GM23338 (cell line): ENCODE measurements around the gene KCNT1. TPM values are rescaled to one million over a fixed set of nuclear protein-coding genes. Genes with fewer than 3 reads are reported as not detected.

Experiments used
- ATAC-seq: fragments of 200-7000 bp; cut with Tn5 transposase; 3 replicates; pipeline ENCODE4 v1.9.1; 2020
- DNase-seq: peaks from one replicate; pipeline ENCODE4 v3.0.0-alpha.2; 2015; ENCODE audit warnings: low spot score
- H2AFZ ChIP-seq: fragments of 200-600 bp; sonication (generic); 2 replicates; pipeline ENCODE4 v1.8.0; 2016; ENCODE audit warnings: antibody characterized with exemption, mild to moderate bottlenecking, moderate library complexity
- H3F3A ChIP-seq: fragments of 200-600 bp; sonication (generic); replicated peaks from 2 replicates; pipeline ENCODE4 v1.8.0; 2017; ENCODE audit warnings: antibody characterized with exemption, mixed run types, low read depth
- H3K27ac ChIP-seq: fragments of 200-600 bp; sonication (generic); 2 replicates; pipeline ENCODE4 v1.6.1; 2016; ENCODE audit warnings: low read depth
- H3K27me3 ChIP-seq: fragments of 200-600 bp; sonication (generic); 2 replicates; pipeline ENCODE4 v1.8.0; 2016; ENCODE audit warnings: mild to moderate bottlenecking, mixed run types, moderate library complexity; ENCODE audit not compliant: insufficient read depth
- H3K36me3 ChIP-seq: fragments of 200-600 bp; sonication (generic); 2 replicates; pipeline ENCODE4 v1.8.0; 2016; ENCODE audit warnings: mild to moderate bottlenecking; ENCODE audit not compliant: insufficient read depth
- H3K4me1 ChIP-seq: fragments of 200-600 bp; sonication (generic); 2 replicates; pipeline ENCODE4 v1.8.0; 2016; ENCODE audit warnings: mild to moderate bottlenecking, moderate library complexity; ENCODE audit not compliant: insufficient read depth
- H3K4me2 ChIP-seq: fragments of 200-600 bp; sonication (generic); 2 replicates; pipeline ENCODE4 v1.7.1; 2017; ENCODE audit warnings: mixed run types
- H3K4me3 ChIP-seq: fragments of 200-600 bp; sonication (generic); 2 replicates; pipeline ENCODE4 v1.6.1; 2016; ENCODE audit warnings: mixed run types
- H3K79me2 ChIP-seq: fragments of 200-600 bp; sonication (generic); replicated peaks from 2 replicates; pipeline ENCODE4 v1.8.0; 2017; ENCODE audit warnings: mild to moderate bottlenecking; ENCODE audit not compliant: insufficient read depth
- H3K9me2 ChIP-seq: fragments of 200-600 bp; sonication (generic); 2 replicates; pipeline ENCODE4 v1.8.0; 2017; ENCODE audit not compliant: insufficient read depth
- H4K20me1 ChIP-seq: fragments of 200-600 bp; sonication (generic); replicated peaks from 2 replicates; pipeline ENCODE4 v1.8.0; 2017; ENCODE audit warnings: mild to moderate bottlenecking; ENCODE audit not compliant: insufficient read depth
- H3K27ac Mint-ChIP-seq: 2 replicates; pipeline ENCODE4 v1.8.0; 2020; ENCODE audit warnings: inconsistent platforms, mild to moderate bottlenecking, moderate library complexity, mixed read lengths
- H3K27me3 Mint-ChIP-seq: 3 replicates; pipeline ENCODE4 v1.8.0; 2022; ENCODE audit warnings: low read depth, mild to moderate bottlenecking, moderate library complexity, mixed read lengths, inconsistent platforms; ENCODE audit not compliant: insufficient read depth, poor library complexity
- H3K36me3 Mint-ChIP-seq: 3 replicates; pipeline ENCODE4 v1.8.0; 2021; ENCODE audit warnings: low read depth, mild to moderate bottlenecking, inconsistent platforms, moderate library complexity, mixed read lengths
- H3K4me1 Mint-ChIP-seq: 3 replicates; pipeline ENCODE4 v1.8.0; 2020; ENCODE audit warnings: mild to moderate bottlenecking, inconsistent platforms, mixed read lengths
- H3K4me3 Mint-ChIP-seq: 3 replicates; pipeline ENCODE4 v1.8.0; 2021; ENCODE audit warnings: moderate library complexity, mild to moderate bottlenecking, inconsistent platforms, mixed read lengths
- H3K9me3 Mint-ChIP-seq: 3 replicates; pipeline ENCODE4 v1.8.0; 2020; ENCODE audit warnings: moderate library complexity, mild to moderate bottlenecking, inconsistent platforms, mixed read lengths
- CTCF ChIP-seq, 2 experiments: fragments of 200-600 bp in 1 of 2; sonication (generic) in 1 of 2; conservative IDR thresholded peaks; 2 replicates each; pipeline versions ENCODE4 v1.5.1 to v1.6.1; 2016 to 2017; ENCODE audit warnings: antibody characterized with exemption in 2 of 2, low read depth in 2 of 2, mild to moderate bottlenecking in 2 of 2, moderate library complexity in 1 of 2
- EZH2phosphoT487 ChIP-seq: fragments of 200-600 bp; sonication (generic); IDR thresholded peaks from one replicate; pipeline ENCODE4 v1.8.1; 2018; ENCODE audit warnings: antibody characterized with exemption; ENCODE audit not compliant: unreplicated experiment
- POLR2AphosphoS5 ChIP-seq: IDR thresholded peaks from 2 replicates; pipeline ENCODE4 v1.6.1; 2016; ENCODE audit warnings: antibody characterized with exemption, low read depth
- REST ChIP-seq: IDR thresholded peaks from one replicate; pipeline ENCODE4 v1.6.1; 2018; ENCODE audit warnings: antibody characterized with exemption; ENCODE audit not compliant: unreplicated experiment
- ZNF114 ChIP-seq: fragments of 250-450 bp; sonication (Bioruptor Pico); IDR thresholded peaks from 2 replicates; pipeline ENCODE4 v1.5.0; 2020; ENCODE audit warnings: mild to moderate bottlenecking, moderate library complexity
- ZNF331 ChIP-seq: fragments of 250-450 bp; sonication (Bioruptor Pico); IDR thresholded peaks from 2 replicates; pipeline ENCODE4 v1.5.0; 2020; ENCODE audit warnings: low read depth, mild to moderate bottlenecking, moderate library complexity
- ZNF462 ChIP-seq: fragments of 250-450 bp; sonication (Bioruptor Pico); IDR thresholded peaks from 2 replicates; pipeline ENCODE4 v1.5.0; 2020; ENCODE audit warnings: mild to moderate bottlenecking, moderate library complexity
- polyA plus RNA-seq: library from polyadenylated mRNA; unstranded; fragments of >200 nt; fragmentation: Nextera tagmentation; extraction: Ambion mirVana; gene quantifications from 2 replicates; pipeline ENCODE4 v1.2.1, GENCODE V29; 2016
- total RNA-seq: library from RNA; depleted of rRNA; stranded (reverse); fragments of >200 nt; shearing (Covaris generic); gene quantifications from 2 replicates; pipeline ENCODE4 v1.2.3, GENCODE V29; 2014

KCNT1 gene
- total and polyA plus RNA-seq, 2 experiments from 2014 or later = 0.05 to 0.28 TPM

- Histone ChIP-seq H3K79me2 (no peaks in the 10 kb centered on the region), H3K27me3 (no peaks in the 10 kb centered on the region), H4K20me1 (no peaks in the 10 kb centered on the region), H3K9me2 (no peaks in the 10 kb centered on the region), H3K36me3 (no peaks in the 10 kb centered on the region), H3F3A (no peaks in the 10 kb centered on the region), H2AFZ (no peak overlapping the region), H3K4me3 (no peak overlapping the region), H3K4me1 (no peaks in the 10 kb centered on the region), H3K27ac (no peak overlapping the region), H3K4me2 (no peak overlapping the region)
- Mint-ChIP-seq H3K9me3 (no peaks in the 10 kb centered on the region), H3K4me3 (no peak overlapping the region), H3K4me1 (no peaks in the 10 kb centered on the region), H3K36me3 (no peaks in the 10 kb centered on the region), H3K27ac (no peak overlapping the region), H3K27me3 (peaks cover 6% of the 10 kb centered on the region)
- DNase-seq = no peak
- no peak for ATAC-seq
- TF ChIP-seq POLR2AphosphoS5 (no peak), ZNF331 (no peak), REST (no peak), ZNF114 (CRISPR knock-in tag) (no peak), CTCF (conservative IDR thresholded peaks at IDR 0.05; ENCODE audit: low read depth in 2 of 2) (no peak), EZH2phosphoT487 (no peak), ZNF462 (CRISPR knock-in tag) (no peak)
Measured at GRCh38 chr9:135787317-135787716, 85.3 kb downstream of the KCNT1 start.
